Natural killer cell (primary cell): ENCODE results near the gene EVI5L. TPM values are rescaled to one million over a fixed set of nuclear protein-coding genes. Genes with fewer than 3 reads are reported as not detected.

ENCODE experiments used
- ATAC-seq, 3 donors: fragments of 150-1000 bp in 2 of 3; fragments of 200-7000 bp in 1 of 3; cut with Tn5 transposase; 1 replicate in 1 of 3; 2 replicates in 2 of 3; pipeline ENCODE4 v1.10.0; 2021; ENCODE audit warnings: mild to moderate bottlenecking in 2 of 3, moderate library complexity in 2 of 3
- DNase-seq, 2 donors: peaks; one replicate each; pipeline versions ENCODE4 v3.0.0 to v3.0.0-alpha.2; 2013 to 2021; ENCODE audit warnings: mixed read lengths in 1 of 2
- H3K27ac ChIP-seq: one replicate; pipeline ENCODE4 v1.5.1; 2013; ENCODE audit warnings: mild to moderate bottlenecking, low read length
- H3K27me3 ChIP-seq: one replicate; pipeline ENCODE4 v1.6.1; 2013; ENCODE audit warnings: low read length; ENCODE audit not compliant: control insufficient read depth, insufficient read depth
- H3K36me3 ChIP-seq: one replicate; pipeline ENCODE4 v1.6.1; 2013; ENCODE audit warnings: low read length; ENCODE audit not compliant: control insufficient read depth, insufficient read depth
- H3K4me1 ChIP-seq: one replicate; pipeline ENCODE4 v1.6.1; 2013; ENCODE audit warnings: low read length; ENCODE audit not compliant: control insufficient read depth, insufficient read depth
- H3K4me3 ChIP-seq: one replicate; pipeline ENCODE4 v1.5.1; 2013; ENCODE audit warnings: low read length
- H3K9me3 ChIP-seq: one replicate; pipeline ENCODE4 v1.6.1; 2013; ENCODE audit warnings: low read length; ENCODE audit not compliant: control insufficient read depth, insufficient read depth
- H3K27ac Mint-ChIP-seq, 2 donors: one replicate each; pipeline ENCODE4 v1.8.0; 2022; ENCODE audit warnings: mild to moderate bottlenecking in 2 of 2, mixed read lengths in 2 of 2, moderate library complexity in 1 of 2
- H3K27me3 Mint-ChIP-seq, 2 donors: one replicate each; pipeline ENCODE4 v1.8.0; 2022; ENCODE audit warnings: low read depth in 2 of 2, mixed read lengths in 2 of 2
- H3K36me3 Mint-ChIP-seq: one replicate; pipeline ENCODE4 v1.8.0; 2022; ENCODE audit warnings: mixed read lengths
- H3K4me1 Mint-ChIP-seq, 2 donors: one replicate each; pipeline ENCODE4 v1.8.0; 2022; ENCODE audit warnings: mixed read lengths in 2 of 2
- H3K4me3 Mint-ChIP-seq: one replicate; pipeline ENCODE4 v1.8.0; 2022; ENCODE audit warnings: mild to moderate bottlenecking, moderate library complexity, mixed read lengths
- H3K9me3 Mint-ChIP-seq, 2 donors: one replicate each; pipeline ENCODE4 v1.8.0; 2022; ENCODE audit warnings: mixed read lengths in 2 of 2
- WGBS: methylation state at CpG from one replicate; pipeline ENCODE4 v1.1.7; 2013; ENCODE audit warnings: missing lambda C conversion rate; ENCODE audit not compliant: insufficient coverage; 5-methylcytosine and 5-hydroxymethylcytosine counted together
- intact Hi-C: fragments of 100-400 bp; cut with micrococcal nuclease; formaldehyde crosslinking; loops from one replicate; pipeline ENCODE4 v1.14.2; 2022
- total RNA-seq, 4 donors: library from RNA; stranded (reverse); fragments of 120-200 nt in 1 of 4; gene quantifications; one replicate each; pipeline versions ENCODE4 v1.2.3 to v1.2.4, GENCODE V29; 2013 to 2022
- TF ChIP-seq, protein P1 (sequence below): fragments of 200-600 bp; IDR thresholded peaks from one replicate; pipeline ENCODE4 v1.8.0; 2022; ENCODE audit warnings: antibody characterized with exemption

Gene EVI5L
- total RNA-seq, 3 donors from 2014 or later (not counting 1 experiment from before 2014, with no cell fraction given) = 9.6 to 13.5 (median 11.3) TPM

DNA sequence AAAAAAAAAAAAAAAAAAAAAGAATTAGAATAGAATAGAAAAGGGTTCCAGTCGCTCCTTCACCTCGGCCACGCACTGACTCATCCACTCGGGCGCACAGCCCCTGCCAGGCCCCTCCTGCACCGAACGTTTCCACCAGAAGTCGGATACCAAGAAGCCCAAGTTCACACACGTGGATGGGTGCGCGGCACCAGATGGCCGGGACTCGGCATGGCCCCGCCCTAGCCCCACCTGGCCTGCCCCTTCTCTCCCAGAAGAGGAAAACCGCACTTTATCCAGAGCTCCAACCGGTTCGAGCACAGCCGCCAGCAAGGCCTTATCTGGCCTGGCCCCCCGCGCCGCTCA lies 38.3 kb downstream of the EVI5L start:
- Histone ChIP-seq H3K4me3 (peak overlapping the region; percentile 35), H3K9me3 (peaks cover 4% of the 10 kb centered on the region), H3K27me3 (peaks cover 21% of the 10 kb centered on the region), H3K4me1 (peaks cover 42% of the 10 kb centered on the region), H3K27ac (no peak overlapping the region), H3K36me3 (no peaks in the 10 kb centered on the region)
- Mint-ChIP-seq H3K27ac (peak overlapping the region; percentile 86 to 89), H3K27me3 (peaks cover 9 to 37% of the 10 kb centered on the region in 2 donors), H3K4me1 (peaks cover 12 to 31% of the 10 kb centered on the region in 2 donors), H3K4me3 (peak overlapping the region; percentile 83), H3K36me3 (no peaks in the 10 kb centered on the region), H3K9me3 (no peaks in the 10 kb centered on the region)
- DNase-seq (no peak), ATAC-seq (no peak)
- 6% methylated on average over 21 of the region's 21 CpGs for WGBS
- intact Hi-C loops = loop anchor here (2.0 kb wide), 2 partner anchors 35 to 39 kb away; partner anchors contain the start of gene MAP2K7
- TF ChIP-seq, protein P1, sequence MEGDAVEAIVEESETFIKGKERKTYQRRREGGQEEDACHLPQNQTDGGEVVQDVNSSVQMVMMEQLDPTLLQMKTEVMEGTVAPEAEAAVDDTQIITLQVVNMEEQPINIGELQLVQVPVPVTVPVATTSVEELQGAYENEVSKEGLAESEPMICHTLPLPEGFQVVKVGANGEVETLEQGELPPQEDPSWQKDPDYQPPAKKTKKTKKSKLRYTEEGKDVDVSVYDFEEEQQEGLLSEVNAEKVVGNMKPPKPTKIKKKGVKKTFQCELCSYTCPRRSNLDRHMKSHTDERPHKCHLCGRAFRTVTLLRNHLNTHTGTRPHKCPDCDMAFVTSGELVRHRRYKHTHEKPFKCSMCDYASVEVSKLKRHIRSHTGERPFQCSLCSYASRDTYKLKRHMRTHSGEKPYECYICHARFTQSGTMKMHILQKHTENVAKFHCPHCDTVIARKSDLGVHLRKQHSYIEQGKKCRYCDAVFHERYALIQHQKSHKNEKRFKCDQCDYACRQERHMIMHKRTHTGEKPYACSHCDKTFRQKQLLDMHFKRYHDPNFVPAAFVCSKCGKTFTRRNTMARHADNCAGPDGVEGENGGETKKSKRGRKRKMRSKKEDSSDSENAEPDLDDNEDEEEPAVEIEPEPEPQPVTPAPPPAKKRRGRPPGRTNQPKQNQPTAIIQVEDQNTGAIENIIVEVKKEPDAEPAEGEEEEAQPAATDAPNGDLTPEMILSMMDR = no peak

DNA sequence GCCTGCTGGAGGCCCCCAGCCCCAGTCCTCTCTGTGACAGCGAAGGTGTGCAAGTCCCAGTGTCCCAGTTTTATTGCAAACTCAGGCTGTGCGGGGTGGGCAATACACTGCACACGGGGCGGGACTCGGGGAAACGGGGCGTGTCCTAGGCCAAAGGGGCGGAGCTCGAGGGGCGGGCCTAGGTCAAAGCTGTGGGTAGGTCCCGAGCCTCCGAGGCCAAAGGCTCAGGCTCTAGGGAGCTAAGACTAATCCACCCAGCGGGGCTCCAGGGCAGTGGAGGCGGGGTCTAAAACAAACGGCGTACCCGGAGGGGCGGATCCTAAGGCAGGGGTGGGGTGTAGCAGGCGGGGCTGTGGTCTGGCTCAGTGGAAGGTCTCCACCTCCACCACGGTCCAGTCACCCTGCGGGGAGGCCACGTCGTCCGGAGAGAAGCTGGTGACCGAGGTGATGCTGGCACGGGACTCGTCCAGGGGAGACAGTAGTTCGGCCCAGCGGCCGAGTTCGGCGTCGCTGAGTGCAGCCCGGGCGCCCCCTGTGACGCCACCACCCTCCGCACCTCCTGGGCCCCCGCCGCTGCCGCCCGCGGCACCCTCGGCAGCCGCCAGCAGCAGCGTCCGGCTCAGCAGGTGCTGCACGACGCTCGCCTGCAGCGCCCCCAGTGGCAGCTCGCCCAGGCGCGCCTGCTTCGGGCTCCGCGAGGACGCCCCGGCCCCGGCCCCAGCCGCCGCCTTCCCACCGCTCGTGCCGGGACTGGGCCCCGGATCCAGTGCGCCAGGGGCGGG lies 38.8 kb downstream of the EVI5L start:
- Histone ChIP-seq H3K4me1 (peaks cover 47% of the 10 kb centered on the region), H3K27me3 (peaks cover 24% of the 10 kb centered on the region), H3K4me3 (peak overlapping the region; percentile 35), H3K36me3 (no peaks in the 10 kb centered on the region), H3K27ac (peak overlapping the region; percentile 57), H3K9me3 (peaks cover 4% of the 10 kb centered on the region)
- TF ChIP-seq, protein P1 = peak; percentile 96
- peaks cover 9 to 37% of the 10 kb centered on the region in 2 donors for H3K27me3 Mint-ChIP-seq
- no peaks in the 10 kb centered on the region for H3K9me3 Mint-ChIP-seq
- WGBS = under 1% methylated on average over 66 of the region's 67 CpGs
- intact Hi-C loops = loop anchor here (1.0 to 2.0 kb wide), 3 partner anchors 34 to 51 kb away; partner anchors contain the start of genes MAP2K7 and SNAPC2
- ATAC-seq (peak; percentile 74 to 90 (median 80)), DNase-seq (peak; percentile 86 to 95)
- peak overlapping the region; percentile 83 for H3K4me3 Mint-ChIP-seq
- peak overlapping the region; percentile 86 to 89 for H3K27ac Mint-ChIP-seq
- H3K36me3 Mint-ChIP-seq = no peaks in the 10 kb centered on the region
- H3K4me1 Mint-ChIP-seq = peaks cover 12 to 31% of the 10 kb centered on the region in 2 donors

DNA sequence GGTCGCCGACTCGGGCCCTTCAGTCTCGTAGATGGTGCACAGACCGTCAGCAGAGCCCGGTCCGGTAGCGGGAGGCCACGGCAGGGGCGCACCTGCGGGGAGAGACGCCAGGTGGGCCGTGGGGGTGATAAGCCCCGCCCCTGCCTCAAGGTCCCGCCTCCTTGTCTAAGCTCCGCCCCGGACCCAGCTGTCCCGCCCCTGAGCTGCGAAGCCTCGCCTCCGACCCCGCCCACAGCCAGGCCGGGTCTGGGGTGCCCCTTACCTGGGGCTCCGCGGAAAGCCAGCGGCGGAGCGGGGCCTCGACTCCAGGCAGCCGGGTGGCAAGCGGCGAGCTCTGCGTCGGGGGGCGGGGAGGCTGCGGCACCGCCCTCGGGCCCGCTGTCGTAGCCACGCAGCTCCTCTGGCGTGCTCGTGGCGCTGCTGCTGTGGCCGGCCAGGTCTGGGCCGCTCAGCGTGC lies 39.5 kb downstream of the EVI5L start:
- H3K4me3 ChIP-seq = peak overlapping the region; percentile 21
- H3K27ac ChIP-seq = peak overlapping the region; percentile 25
- peaks cover 51% of the 10 kb centered on the region for H3K4me1 ChIP-seq
- Mint-ChIP-seq H3K9me3 (no peaks in the 10 kb centered on the region), H3K4me1 (peaks cover 12 to 31% of the 10 kb centered on the region in 2 donors), H3K36me3 (no peaks in the 10 kb centered on the region), H3K27ac (peak overlapping the region; percentile 86 to 89), H3K4me3 (peak overlapping the region; percentile 79), H3K27me3 (peaks cover 9 to 37% of the 10 kb centered on the region in 2 donors)
- TF ChIP-seq, protein P1 = peak; percentile 59
- H3K9me3 ChIP-seq = peaks cover 4% of the 10 kb centered on the region
- intact Hi-C loops = loop anchor here (1.0 to 2.0 kb wide), 3 partner anchors 33 to 51 kb away; partner anchors contain the start of genes MAP2K7 and SNAPC2
- peaks cover 22% of the 10 kb centered on the region for H3K27me3 ChIP-seq
- 2% methylated on average over 47 of the region's 47 CpGs for WGBS
- no peaks in the 10 kb centered on the region for H3K36me3 ChIP-seq
- DNase-seq = peak; percentile 84 to 90
- ATAC-seq = peak; percentile 65 to 85 (median 69)
